C4-2B (cell line): Measurements from ENCODE around the gene UBE2D4.

Experiments used
- ZFX ChIP-seq: fragments of 450-650 bp; IDR thresholded peaks from 2 replicates; pipeline ENCODE4 v1.6.1; 2017
- TF ChIP-seq, protein P1 (sequence below): fragments of 450-650 bp; conservative IDR thresholded peaks from 2 replicates; pipeline ENCODE4 v1.5.1; 2017; ENCODE audit warnings: mild to moderate bottlenecking

DNA sequence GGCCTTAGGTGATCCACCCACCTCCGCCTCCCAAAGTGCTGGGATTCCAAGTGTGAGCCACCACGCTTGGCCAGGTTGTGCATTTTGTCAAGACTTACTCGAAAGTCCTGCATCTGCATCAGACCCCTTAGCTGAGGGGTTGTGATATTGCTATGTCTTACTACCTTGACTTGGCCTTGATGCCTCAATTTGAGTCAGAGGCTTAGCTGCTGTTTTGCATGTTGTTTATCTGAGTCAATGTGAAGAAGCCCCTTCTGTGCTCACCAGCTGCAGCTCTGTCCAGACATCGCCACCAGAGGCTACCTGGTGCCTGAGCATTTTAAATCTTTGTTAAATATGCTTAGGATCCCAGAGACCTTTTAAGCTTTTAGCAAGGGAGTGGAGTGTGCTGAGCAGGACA lies 18.1 kb downstream of the UBE2D4 start:
- TF ChIP-seq, protein P1, sequence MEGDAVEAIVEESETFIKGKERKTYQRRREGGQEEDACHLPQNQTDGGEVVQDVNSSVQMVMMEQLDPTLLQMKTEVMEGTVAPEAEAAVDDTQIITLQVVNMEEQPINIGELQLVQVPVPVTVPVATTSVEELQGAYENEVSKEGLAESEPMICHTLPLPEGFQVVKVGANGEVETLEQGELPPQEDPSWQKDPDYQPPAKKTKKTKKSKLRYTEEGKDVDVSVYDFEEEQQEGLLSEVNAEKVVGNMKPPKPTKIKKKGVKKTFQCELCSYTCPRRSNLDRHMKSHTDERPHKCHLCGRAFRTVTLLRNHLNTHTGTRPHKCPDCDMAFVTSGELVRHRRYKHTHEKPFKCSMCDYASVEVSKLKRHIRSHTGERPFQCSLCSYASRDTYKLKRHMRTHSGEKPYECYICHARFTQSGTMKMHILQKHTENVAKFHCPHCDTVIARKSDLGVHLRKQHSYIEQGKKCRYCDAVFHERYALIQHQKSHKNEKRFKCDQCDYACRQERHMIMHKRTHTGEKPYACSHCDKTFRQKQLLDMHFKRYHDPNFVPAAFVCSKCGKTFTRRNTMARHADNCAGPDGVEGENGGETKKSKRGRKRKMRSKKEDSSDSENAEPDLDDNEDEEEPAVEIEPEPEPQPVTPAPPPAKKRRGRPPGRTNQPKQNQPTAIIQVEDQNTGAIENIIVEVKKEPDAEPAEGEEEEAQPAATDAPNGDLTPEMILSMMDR, result no peak
- TF ChIP-seq ZFX, result no peak
